H9 (cell line): ENCODE data around the gene RPS6KA4. TPM values are rescaled to one million over a fixed set of nuclear protein-coding genes. Genes with fewer than 3 reads are reported as not detected.

ENCODE experiments used
- DNase-seq: peaks from one replicate; pipeline ENCODE4 v3.0.0-alpha.2; 2017
- H2AFZ ChIP-seq: one replicate; pipeline ENCODE4 v1.6.1; 2013; ENCODE audit warnings: mild to moderate bottlenecking, low read length, control low read depth, moderate library complexity
- H2AK5ac ChIP-seq: 2 replicates; pipeline ENCODE4 v1.6.1; 2013; ENCODE audit warnings: low read length, control low read depth, mixed read lengths; ENCODE audit not compliant: insufficient read length
- H2BK120ac ChIP-seq: one replicate; pipeline ENCODE4 v1.6.1; 2013; ENCODE audit warnings: low read depth, mild to moderate bottlenecking, low read length, control low read depth, inconsistent platforms; ENCODE audit not compliant: poor library complexity, severe bottlenecking
- H2BK12ac ChIP-seq: 2 replicates; pipeline ENCODE4 v1.6.1; 2013; ENCODE audit warnings: low read length, control low read depth, mixed read lengths, low read depth; ENCODE audit not compliant: insufficient read length
- H2BK15ac ChIP-seq: 2 replicates; pipeline ENCODE4 v1.6.1; 2013; ENCODE audit warnings: low read depth, low read length, control low read depth
- H2BK20ac ChIP-seq: one replicate; pipeline ENCODE4 v1.6.1; 2013; ENCODE audit warnings: low read depth, mild to moderate bottlenecking, low read length, control low read depth, inconsistent platforms; ENCODE audit not compliant: poor library complexity, severe bottlenecking
- H2BK5ac ChIP-seq: 2 replicates; pipeline ENCODE4 v1.6.1; 2013; ENCODE audit warnings: low read length, control low read depth, mixed read lengths; ENCODE audit not compliant: insufficient read length
- H3K14ac ChIP-seq: 2 replicates; pipeline ENCODE4 v1.6.1; 2013; ENCODE audit warnings: low read length, control low read depth; ENCODE audit not compliant: insufficient read depth
- H3K18ac ChIP-seq: 2 replicates; pipeline ENCODE4 v1.6.1; 2013; ENCODE audit warnings: low read depth, mild to moderate bottlenecking, mixed read lengths, low read length, control low read depth; ENCODE audit not compliant: insufficient read length
- H3K23ac ChIP-seq: 2 replicates; pipeline ENCODE4 v1.6.1; 2013; ENCODE audit warnings: low read length, control low read depth, mixed read lengths, low read depth; ENCODE audit not compliant: insufficient read length
- H3K23me2 ChIP-seq: 2 replicates; pipeline ENCODE4 v1.6.1; 2013; ENCODE audit warnings: low read depth, mild to moderate bottlenecking, mixed read lengths, low read length, control low read depth; ENCODE audit not compliant: insufficient read length, poor library complexity, severe bottlenecking
- H3K27ac ChIP-seq: 2 replicates; pipeline ENCODE4 v1.5.1; 2013; ENCODE audit warnings: low read length, control low read depth, mixed read lengths, low read depth; ENCODE audit not compliant: insufficient read length
- H3K27me3 ChIP-seq: 2 replicates; pipeline ENCODE4 v1.6.1; 2013; ENCODE audit warnings: low read length, control low read depth, inconsistent platforms; ENCODE audit not compliant: insufficient read depth
- H3K4ac ChIP-seq: 2 replicates; pipeline ENCODE4 v1.6.1; 2013; ENCODE audit warnings: low read depth, mild to moderate bottlenecking, control low read depth, inconsistent platforms, low read length, moderate library complexity
- H3K4me1 ChIP-seq: 2 replicates; pipeline ENCODE4 v1.6.1; 2013; ENCODE audit warnings: low read length, control low read depth, inconsistent platforms; ENCODE audit not compliant: insufficient read depth
- H3K4me2 ChIP-seq: 2 replicates; pipeline ENCODE4 v1.6.1; 2013; ENCODE audit warnings: low read length, control low read depth, mixed read lengths; ENCODE audit not compliant: insufficient read length, insufficient read depth
- H3K56ac ChIP-seq: 2 replicates; pipeline ENCODE4 v1.6.1; 2013; ENCODE audit warnings: low read depth, mild to moderate bottlenecking, mixed read lengths, low read length, control low read depth; ENCODE audit not compliant: insufficient read length
- H3K79me1 ChIP-seq: 2 replicates; pipeline ENCODE4 v1.6.1; 2013; ENCODE audit warnings: low read depth, mild to moderate bottlenecking, moderate library complexity, low read length, control low read depth, inconsistent platforms; ENCODE audit not compliant: insufficient read depth, poor library complexity, severe bottlenecking
- H3K79me2 ChIP-seq: 2 replicates; pipeline ENCODE4 v1.6.1; 2013; ENCODE audit warnings: low read length, control low read depth, inconsistent platforms; ENCODE audit not compliant: insufficient read depth
- H3K9ac ChIP-seq: 2 replicates; pipeline ENCODE4 v1.6.1; 2013; ENCODE audit warnings: low read length, control low read depth, mixed read lengths; ENCODE audit not compliant: insufficient read length; ENCODE audit errors: extremely low read depth
- H3K9me3 ChIP-seq: one replicate; pipeline ENCODE4 v1.6.1; 2013; ENCODE audit warnings: low read depth, low read length, inconsistent platforms; ENCODE audit not compliant: control insufficient read depth
- H3T11ph ChIP-seq: one replicate; pipeline ENCODE4 v1.6.1; 2013; ENCODE audit warnings: mild to moderate bottlenecking, low read length, control low read depth, inconsistent platforms
- H4K20me1 ChIP-seq: one replicate; pipeline ENCODE4 v1.6.1; 2013; ENCODE audit not compliant: control insufficient read depth, insufficient read length, insufficient read depth
- H4K5ac ChIP-seq: 2 replicates; pipeline ENCODE4 v1.6.1; 2013; ENCODE audit warnings: low read depth, mild to moderate bottlenecking, mixed read lengths, low read length, control low read depth; ENCODE audit not compliant: insufficient read length
- H4K8ac ChIP-seq: replicated peaks from 2 replicates; pipeline ENCODE4 v1.6.1; 2013; ENCODE audit warnings: low read length, control low read depth, mixed read lengths, low read depth; ENCODE audit not compliant: insufficient read length
- H4K91ac ChIP-seq: 2 replicates; pipeline ENCODE4 v1.6.1; 2013; ENCODE audit warnings: low read depth, mild to moderate bottlenecking, moderate library complexity, mixed read lengths, low read length, control low read depth; ENCODE audit not compliant: insufficient read length
- H3K27ac Mint-ChIP-seq, 3 experiments: 2 replicates in 2 of 3; 3 replicates in 1 of 3; pipeline ENCODE4 v1.8.0; 2020 to 2021; ENCODE audit warnings: mixed read lengths in 3 of 3, mild to moderate bottlenecking in 1 of 3, moderate library complexity in 1 of 3
- H3K27me3 Mint-ChIP-seq: 2 replicates; pipeline ENCODE4 v1.8.0; 2021; ENCODE audit warnings: low read depth, mild to moderate bottlenecking, moderate library complexity, mixed read lengths
- H3K36me3 Mint-ChIP-seq, 3 experiments: 2 replicates in 2 of 3; 3 replicates in 1 of 3; pipeline ENCODE4 v1.8.0; 2020 to 2021; ENCODE audit warnings: low read depth in 3 of 3, mixed read lengths in 3 of 3; ENCODE audit not compliant: insufficient read depth in 1 of 3
- H3K4me1 Mint-ChIP-seq, 2 experiments: 2 replicates each; pipeline ENCODE4 v1.8.0; 2020; ENCODE audit warnings: mixed read lengths in 2 of 2
- H3K4me3 Mint-ChIP-seq, 2 experiments: 2 replicates in 1 of 2; 3 replicates in 1 of 2; pipeline ENCODE4 v1.8.0; 2020 to 2021; ENCODE audit warnings: mild to moderate bottlenecking in 2 of 2, mixed read lengths in 2 of 2, moderate library complexity in 1 of 2
- H3K9me3 Mint-ChIP-seq, 2 experiments: 2 replicates in 1 of 2; 3 replicates in 1 of 2; pipeline ENCODE4 v1.8.0; 2020; ENCODE audit warnings: mild to moderate bottlenecking in 2 of 2, mixed read lengths in 2 of 2, moderate library complexity in 1 of 2
- WGBS: extraction: QIAGEN DNeasy Blood & Tissue Kit; methylation state at CpG from one replicate; pipeline ENCODE4 v1.1.7; 2013; ENCODE audit warnings: missing lambda C conversion rate, low lambda C conversion rate, mixed read lengths; ENCODE audit not compliant: insufficient read length; ENCODE audit errors: extremely low coverage; 5-methylcytosine and 5-hydroxymethylcytosine counted together
- total RNA-seq: library from RNA; stranded (reverse); gene quantifications from 2 replicates; pipeline ENCODE4 v1.2.1, GENCODE V29; 2021
- TF ChIP-seq, protein P1 (sequence below): fragments of 200-600 bp; sonication (generic); conservative IDR thresholded peaks from 3 replicates; pipeline ENCODE4 v1.8.0; 2021; ENCODE audit warnings: antibody characterized with exemption, mild to moderate bottlenecking

RPS6KA4 gene
- total RNA-seq, 1 experiment from 2014 or later: 10.8 TPM

GRCh38 chr11:64321026-64321425 lies 37.9 kb upstream of the RPS6KA4 start:
- Histone ChIP-seq H3K9me3 (no peaks in the 10 kb centered on the region), H3K79me1 (no peaks in the 10 kb centered on the region), H4K5ac (no peak overlapping the region), H3K18ac (no peak overlapping the region), H3K23me2 (peaks cover 3% of the 10 kb centered on the region), H2BK15ac (no peak overlapping the region), H3K27ac (no peak overlapping the region), H2BK20ac (no peak overlapping the region), H4K20me1 (peaks cover 2% of the 10 kb centered on the region), H2BK12ac (no peak overlapping the region), H3T11ph (no peak overlapping the region), H2AK5ac (no peak overlapping the region), H4K8ac (no peak overlapping the region), H3K79me2 (no peaks in the 10 kb centered on the region), H3K4ac (no peak overlapping the region), H3K4me1 (no peaks in the 10 kb centered on the region; the same call in 1 of the 2 replicates), H2BK5ac (no peak overlapping the region), H3K9ac (no peak overlapping the region), H3K4me2 (no peak overlapping the region), H3K14ac (no peak overlapping the region), H3K56ac (no peak overlapping the region), H2AFZ (no peak overlapping the region), H2BK120ac (no peak overlapping the region), H3K23ac (no peak overlapping the region), H4K91ac (no peak overlapping the region), H3K27me3 (no peaks in the 10 kb centered on the region)
- H3K4me3 Mint-ChIP-seq: peak overlapping the region in 1 of 2 experiments; percentile 65; a peak in 2 of 5 replicates
- no peaks in the 10 kb centered on the region for H3K27me3 Mint-ChIP-seq
- TF ChIP-seq, protein P1, sequence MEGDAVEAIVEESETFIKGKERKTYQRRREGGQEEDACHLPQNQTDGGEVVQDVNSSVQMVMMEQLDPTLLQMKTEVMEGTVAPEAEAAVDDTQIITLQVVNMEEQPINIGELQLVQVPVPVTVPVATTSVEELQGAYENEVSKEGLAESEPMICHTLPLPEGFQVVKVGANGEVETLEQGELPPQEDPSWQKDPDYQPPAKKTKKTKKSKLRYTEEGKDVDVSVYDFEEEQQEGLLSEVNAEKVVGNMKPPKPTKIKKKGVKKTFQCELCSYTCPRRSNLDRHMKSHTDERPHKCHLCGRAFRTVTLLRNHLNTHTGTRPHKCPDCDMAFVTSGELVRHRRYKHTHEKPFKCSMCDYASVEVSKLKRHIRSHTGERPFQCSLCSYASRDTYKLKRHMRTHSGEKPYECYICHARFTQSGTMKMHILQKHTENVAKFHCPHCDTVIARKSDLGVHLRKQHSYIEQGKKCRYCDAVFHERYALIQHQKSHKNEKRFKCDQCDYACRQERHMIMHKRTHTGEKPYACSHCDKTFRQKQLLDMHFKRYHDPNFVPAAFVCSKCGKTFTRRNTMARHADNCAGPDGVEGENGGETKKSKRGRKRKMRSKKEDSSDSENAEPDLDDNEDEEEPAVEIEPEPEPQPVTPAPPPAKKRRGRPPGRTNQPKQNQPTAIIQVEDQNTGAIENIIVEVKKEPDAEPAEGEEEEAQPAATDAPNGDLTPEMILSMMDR: no peak
- H3K4me1 Mint-ChIP-seq: peaks cover 29 to 34% of the 10 kb centered on the region in 2 experiments
- no peaks in the 10 kb centered on the region for H3K9me3 Mint-ChIP-seq
- peaks cover 15 to 32% (median 31%) of the 10 kb centered on the region in 3 experiments; a peak in 6 of 7 replicates for H3K36me3 Mint-ChIP-seq
- peak overlapping the region in 2 of 3 experiments; percentile 57 to 60; a peak in 4 of 7 replicates for H3K27ac Mint-ChIP-seq
- WGBS: no CpG with 5 or more reads among the region's 5 CpGs
- no peak for DNase-seq
